Fibroblast of lung (primary cell): ENCODE results near the gene PAFAH2.

ENCODE experiments used
- CTCF ChIP-seq, 2 donors: IDR thresholded peaks in 1 of 2; conservative IDR thresholded peaks in 1 of 2; 1 replicate in 1 of 2; 2 replicates in 1 of 2; pipeline ENCODE4 v1.5.1; 2011 to 2012; ENCODE audit warnings: low read length in 2 of 2, control low read depth in 1 of 2, inconsistent platforms in 1 of 2, low read depth in 1 of 2, mild to moderate bottlenecking in 1 of 2
- EZH2 ChIP-seq: IDR thresholded peaks from 2 replicates; pipeline ENCODE4 v1.5.1; 2012; ENCODE audit warnings: low read length, control low read depth, mild to moderate bottlenecking; ENCODE audit errors: missing control alignments

GRCh38 chr1:25991937-25992688 lies 5.8 kb downstream of the PAFAH2 start:
- no peak for TF ChIP-seq CTCF (conservative IDR thresholded peaks at IDR 0.05 in 1 of 2, IDR thresholded peaks at IDR 0.05 in 1 of 2; ENCODE audit: low read depth in 1 of 2, low read length in 2 of 2)
- no peak for TF ChIP-seq EZH2
